ENCODE data around the gene HEXD.
A peak's percentile ranks its signal among the peaks of the same experiment; 100 is the strongest.

Gene HEXD

GRCh38 chr17:82437325-82437668 is 19.1 kb downstream of the HEXD start:
- Histone ChIP-seq H3K9ac (ENCODE audit: insufficient read length, low read depth) (no peak overlapping the region), H3K4me3 (ENCODE audit: insufficient read length, low read depth) (no peak overlapping the region), H3K36me3 (ENCODE audit: insufficient read depth, insufficient read length, low read length) (peaks cover 63% of the 10 kb centered on the region), H3K27me3 (ENCODE audit: insufficient read depth, insufficient read length) (no peaks in the 10 kb centered on the region), H3K9me3 (ENCODE audit: insufficient read depth, low read length) (no peaks in the 10 kb centered on the region), H3K4me1 (ENCODE audit: insufficient read depth, insufficient read length) (peaks cover 15% of the 10 kb centered on the region)
- TF ChIP-seq SUZ12 (IDR thresholded peaks at IDR 0.05; ENCODE audit: extremely low read depth, insufficient read depth, insufficient read length) (no peak), ZNF274 (IDR thresholded peaks at IDR 0.05; ENCODE audit: low read depth, low read length) (no peak), YY1 (IDR thresholded peaks at IDR 0.05; ENCODE audit: insufficient read depth, insufficient read length) (no peak)
- DNase-seq (ENCODE audit: low read depth, low spot score) = no peak

- Histone ChIP-seq H3K36me3 (ENCODE audit: insufficient read depth, insufficient read length, low read length) (peaks cover 69% of the 10 kb centered on the region), H3K9me3 (ENCODE audit: insufficient read depth, low read length) (no peaks in the 10 kb centered on the region), H3K4me1 (ENCODE audit: insufficient read depth, insufficient read length) (peaks cover 15% of the 10 kb centered on the region), H3K4me3 (ENCODE audit: insufficient read length, low read depth) (no peak overlapping the region), H3K9ac (ENCODE audit: insufficient read length, low read depth) (no peak overlapping the region), H3K27me3 (ENCODE audit: insufficient read depth, insufficient read length) (no peaks in the 10 kb centered on the region)
- TF ChIP-seq YY1 (IDR thresholded peaks at IDR 0.05; ENCODE audit: insufficient read depth, insufficient read length) (no peak), ZNF274 (IDR thresholded peaks at IDR 0.05; ENCODE audit: low read depth, low read length) (no peak), SUZ12 (IDR thresholded peaks at IDR 0.05; ENCODE audit: extremely low read depth, insufficient read depth, insufficient read length) (no peak)
- no peak for DNase-seq (ENCODE audit: low read depth, low spot score)
Measured at GRCh38 chr17:82438401-82439193, 20.4 kb downstream of the HEXD start.

- H3K36me3 ChIP-seq (ENCODE audit: insufficient read depth, insufficient read length, low read length) = peaks cover 69% of the 10 kb centered on the region
- DNase-seq (ENCODE audit: low read depth, low spot score) = no peak
- TF ChIP-seq ZNF274 (IDR thresholded peaks at IDR 0.05; ENCODE audit: low read depth, low read length) (no peak), SUZ12 (IDR thresholded peaks at IDR 0.05; ENCODE audit: extremely low read depth, insufficient read depth, insufficient read length) (no peak), YY1 (IDR thresholded peaks at IDR 0.05; ENCODE audit: insufficient read depth, insufficient read length) (no peak)
- no peaks in the 10 kb centered on the region for H3K27me3 ChIP-seq (ENCODE audit: insufficient read depth, insufficient read length)
- H3K4me1 ChIP-seq (ENCODE audit: insufficient read depth, insufficient read length) = peaks cover 15% of the 10 kb centered on the region
- H3K9ac ChIP-seq (ENCODE audit: insufficient read length, low read depth) = peak overlapping the region; percentile 10
- no peaks in the 10 kb centered on the region for H3K9me3 ChIP-seq (ENCODE audit: insufficient read depth, low read length)
- no peak overlapping the region for H3K4me3 ChIP-seq (ENCODE audit: insufficient read length, low read depth)
Measured at GRCh38 chr17:82439194-82439828, 21.2 kb downstream of the HEXD start.

- Histone ChIP-seq H3K4me1 (ENCODE audit: insufficient read depth, insufficient read length) (peaks cover 15% of the 10 kb centered on the region), H3K9me3 (ENCODE audit: insufficient read depth, low read length) (no peaks in the 10 kb centered on the region), H3K4me3 (ENCODE audit: insufficient read length, low read depth) (no peak overlapping the region), H3K9ac (ENCODE audit: insufficient read length, low read depth) (peak overlapping the region; percentile 10), H3K36me3 (ENCODE audit: insufficient read depth, insufficient read length, low read length) (peaks cover 75% of the 10 kb centered on the region), H3K27me3 (ENCODE audit: insufficient read depth, insufficient read length) (no peaks in the 10 kb centered on the region)
- TF ChIP-seq YY1 (IDR thresholded peaks at IDR 0.05; ENCODE audit: insufficient read depth, insufficient read length) (no peak), SUZ12 (IDR thresholded peaks at IDR 0.05; ENCODE audit: extremely low read depth, insufficient read depth, insufficient read length) (no peak)
- no peak for DNase-seq (ENCODE audit: low read depth, low spot score)
Measured at GRCh38 chr17:82439829-82440365, 21.8 kb downstream of the HEXD start.

- DNase-seq (ENCODE audit: low read depth, low spot score) = no peak
- Histone ChIP-seq H3K9ac (ENCODE audit: insufficient read length, low read depth) (no peak overlapping the region), H3K36me3 (ENCODE audit: insufficient read depth, insufficient read length, low read length) (peaks cover 77% of the 10 kb centered on the region), H3K9me3 (ENCODE audit: insufficient read depth, low read length) (no peaks in the 10 kb centered on the region), H3K4me1 (ENCODE audit: insufficient read depth, insufficient read length) (peaks cover 13% of the 10 kb centered on the region), H3K4me3 (ENCODE audit: insufficient read length, low read depth) (no peak overlapping the region), H3K27me3 (ENCODE audit: insufficient read depth, insufficient read length) (no peaks in the 10 kb centered on the region)
- TF ChIP-seq SUZ12 (IDR thresholded peaks at IDR 0.05; ENCODE audit: extremely low read depth, insufficient read depth, insufficient read length) (no peak), ZNF274 (IDR thresholded peaks at IDR 0.05; ENCODE audit: low read depth, low read length) (no peak), YY1 (IDR thresholded peaks at IDR 0.05; ENCODE audit: insufficient read depth, insufficient read length) (no peak)
Measured at GRCh38 chr17:82440469-82440981, 22.4 kb downstream of the HEXD start.

GRCh38 chr17:82440991-82441627 is 23.0 kb downstream of the HEXD start:
- TF ChIP-seq ZNF274 (IDR thresholded peaks at IDR 0.05; ENCODE audit: low read depth, low read length) = no peak
- TF ChIP-seq YY1 (IDR thresholded peaks at IDR 0.05; ENCODE audit: insufficient read depth, insufficient read length) = no peak
- Histone ChIP-seq H3K9me3 (ENCODE audit: insufficient read depth, low read length) (no peaks in the 10 kb centered on the region), H3K36me3 (ENCODE audit: insufficient read depth, insufficient read length, low read length) (peaks cover 74% of the 10 kb centered on the region), H3K27me3 (ENCODE audit: insufficient read depth, insufficient read length) (no peaks in the 10 kb centered on the region), H3K4me3 (ENCODE audit: insufficient read length, low read depth) (no peak overlapping the region), H3K4me1 (ENCODE audit: insufficient read depth, insufficient read length) (peaks cover 14% of the 10 kb centered on the region), H3K9ac (ENCODE audit: insufficient read length, low read depth) (no peak overlapping the region)
- DNase-seq (ENCODE audit: low read depth, low spot score) = no peak

All from NT2/D1 (cell line).